NCI-H82 (cell line): ENCODE measurements around the gene GAPDH.
"Not testable (repeated sequence)": the region's sequence is repeated elsewhere in the genome, so short reads cannot be mapped to it uniquely, and the experiment has no call there.

Experiments
- DNase-seq: peaks from one replicate; lab custom pipeline; 2025; lab: John Stamatoyannopoulos, UW

Gene GAPDH

GRCh38 chr12:6546016-6546415, 11.7 kb downstream of the GAPDH start:
- no peak for DNase-seq

GRCh38 chr12:6547566-6547965, 13.2 kb downstream of the GAPDH start:
- DNase-seq: no peak

GRCh38 chr12:6547987-6548386, 13.7 kb downstream of the GAPDH start:
- no peak for DNase-seq

GRCh38 chr12:6548556-6548955, 14.2 kb downstream of the GAPDH start:
- no peak for DNase-seq

DNA sequence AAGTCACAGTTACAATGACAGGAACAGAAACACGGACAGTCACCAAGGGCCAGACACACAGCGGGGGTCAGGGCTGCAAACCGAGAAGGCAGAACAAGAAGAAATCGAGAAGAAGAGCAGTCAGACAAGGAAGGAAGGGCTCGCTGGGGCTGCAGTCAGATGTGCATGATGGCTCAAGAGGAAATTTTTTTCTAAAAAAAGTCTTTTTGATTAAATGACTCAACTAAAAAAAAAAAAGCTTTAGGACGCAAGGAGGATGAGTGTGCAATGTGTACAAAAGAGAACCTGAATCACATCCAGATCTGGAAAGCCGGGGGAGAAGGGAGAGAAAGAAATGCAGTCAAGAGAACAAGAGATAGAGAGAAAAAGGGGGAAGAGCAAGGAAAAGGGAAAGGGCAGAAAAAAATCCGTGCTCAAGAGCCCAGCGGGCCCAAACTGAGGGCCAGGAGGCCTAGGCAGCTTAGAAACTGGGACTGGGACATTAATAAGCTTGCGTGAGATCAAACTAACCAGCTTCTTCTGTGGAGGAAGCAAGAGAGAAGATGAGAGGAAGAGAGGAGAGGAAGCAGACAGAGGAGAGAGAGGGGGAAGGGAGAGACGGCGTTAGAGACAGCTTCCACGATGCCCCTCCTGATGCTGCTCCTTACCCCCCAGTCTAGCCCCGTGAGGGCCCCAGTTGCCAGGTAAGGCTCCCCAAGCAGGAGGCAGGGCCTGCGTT, 14.8 kb downstream of the GAPDH start:
- DNase-seq: no peak

DNA sequence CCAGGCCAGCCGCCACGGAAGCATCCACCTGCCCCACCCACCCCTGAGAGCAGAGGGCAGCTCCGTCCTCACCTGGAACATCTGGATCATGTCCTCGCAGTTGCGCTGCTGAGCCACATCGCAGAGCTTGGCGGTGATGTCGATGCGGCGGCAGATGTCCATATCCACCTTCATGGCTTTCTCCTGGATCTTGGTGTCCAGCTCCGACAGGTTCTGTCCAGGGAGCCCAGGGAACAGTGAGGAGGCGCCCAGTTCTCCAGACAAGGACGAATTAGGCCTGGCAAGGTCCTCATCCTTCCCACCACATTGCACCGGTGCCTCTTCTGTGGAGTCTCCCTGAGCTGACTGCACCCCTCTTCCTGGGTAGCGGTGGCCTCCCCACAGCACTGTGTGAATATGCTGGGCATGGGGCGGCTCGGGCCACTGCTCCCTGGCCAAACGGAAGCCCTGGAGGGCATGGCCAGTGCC, 15.4 kb downstream of the GAPDH start:
- DNase-seq: no peak

GRCh38 chr12:6550294-6551062, 16.2 kb downstream of the GAPDH start:
- DNase-seq: no peak

- no peak for DNase-seq
These were observed 16.7 kb downstream of the GAPDH start for GRCh38 chr12:6551063-6551461.

DNA sequence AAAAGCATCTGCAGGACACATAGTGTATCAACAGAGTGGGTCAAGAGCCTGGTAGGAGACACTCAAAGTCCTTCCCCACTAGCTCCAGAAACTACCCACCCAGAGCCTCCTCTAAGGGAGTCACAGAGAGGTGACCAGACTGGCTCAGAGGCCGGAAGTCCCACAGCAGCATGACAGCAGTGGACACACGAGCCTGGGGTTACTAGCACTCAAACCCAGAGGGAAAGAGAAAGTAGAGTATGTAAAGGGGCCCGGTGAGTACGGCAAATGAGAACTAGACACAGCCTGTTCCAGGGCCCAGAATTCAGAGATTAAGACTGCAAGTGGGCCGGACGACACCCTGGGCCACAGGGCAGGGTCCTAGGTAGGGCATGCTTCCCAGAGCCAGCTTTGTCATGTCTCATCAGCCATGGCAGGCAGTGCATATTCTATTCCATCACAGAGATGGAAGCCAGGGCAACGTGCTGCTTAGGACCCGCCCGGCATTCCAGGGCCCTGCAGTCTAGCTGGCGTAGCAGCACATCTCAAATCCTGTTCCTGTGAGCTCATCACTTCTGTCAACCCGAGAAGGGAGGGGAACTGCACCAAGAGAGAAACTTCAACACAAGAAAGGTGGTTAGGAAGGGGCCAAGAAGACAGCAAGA, 17.3 kb downstream of the GAPDH start:
- DNase-seq: no peak

GRCh38 chr12:6552140-6552551, 17.8 kb downstream of the GAPDH start:
- no peak for DNase-seq

GRCh38 chr12:6553051-6553868, 18.9 kb downstream of the GAPDH start:
- DNase-seq: peak; percentile 66

GRCh38 chr12:6554168-6555017, 20.1 kb downstream of the GAPDH start:
- DNase-seq: peak; percentile 93

- no peak for DNase-seq
These were observed 20.8 kb downstream of the GAPDH start for GRCh38 chr12:6555018-6555691.

GRCh38 chr12:6556496-6556817, 22.1 kb downstream of the GAPDH start:
- not testable (repeated sequence) for DNase-seq

DNA sequence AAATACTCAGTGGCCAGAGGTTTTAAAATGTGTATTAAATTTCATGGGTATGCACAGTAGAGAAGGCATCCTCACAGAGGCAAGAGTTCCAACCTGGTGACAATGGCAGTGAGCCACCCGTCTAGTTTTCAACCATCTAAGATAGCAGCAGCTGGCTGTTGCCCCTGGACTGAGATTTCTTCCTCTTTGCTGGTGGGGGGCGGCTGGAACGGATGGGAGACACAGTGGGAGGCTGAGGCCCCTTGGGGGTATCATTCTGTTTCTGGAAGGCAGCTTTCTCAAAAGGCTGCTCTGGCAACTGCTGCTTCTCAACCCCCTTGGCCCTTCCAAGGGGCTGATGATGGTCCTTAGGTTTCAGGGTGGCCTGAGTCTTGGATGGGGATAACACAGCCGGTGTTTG, 22.5 kb downstream of the GAPDH start:
- DNase-seq: no peak

GRCh38 chr12:6558014-6558760, 23.9 kb downstream of the GAPDH start:
- DNase-seq: peak; percentile 42

GRCh38 chr12:6559500-6559899, 25.2 kb downstream of the GAPDH start:
- DNase-seq: no peak

- no peak for DNase-seq
These were observed 26.3 kb downstream of the GAPDH start for GRCh38 chr12:6560501-6561205.

DNA sequence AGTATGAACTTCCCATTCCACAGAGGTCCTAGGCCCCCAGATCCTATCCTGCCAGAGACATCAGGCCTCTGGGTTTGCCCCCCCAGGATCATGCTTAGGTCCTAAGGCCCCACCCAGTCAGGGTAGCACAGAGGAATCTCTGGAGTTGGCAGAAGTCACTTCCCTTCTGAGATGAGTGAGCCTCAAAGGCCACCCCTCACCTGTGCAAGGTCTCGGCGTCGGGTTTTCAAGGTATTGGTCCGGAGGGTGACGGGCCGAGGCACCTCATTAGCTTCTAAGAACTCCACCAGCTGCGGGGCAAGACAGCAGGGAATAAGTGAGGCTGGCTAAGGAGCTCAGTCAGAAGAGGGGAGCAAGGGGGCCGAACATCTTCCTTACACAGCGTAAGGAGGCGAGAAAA, 28.6 kb downstream of the GAPDH start:
- no peak for DNase-seq
